Panc1 (cell line): ENCODE measurements around the gene TUBB4B. TPM values are rescaled to one million over a fixed set of nuclear protein-coding genes. Genes with fewer than 3 reads are reported as not detected.

Experiments
- ATAC-seq: fragments of 200-7000 bp; cut with Tn5 transposase; 2 replicates; pipeline ENCODE4 v1.9.1; 2020; ENCODE audit warnings: mild to moderate bottlenecking, moderate library complexity
- BruUV-seq: library from RNA; stranded (reverse); fragments of 400-500 nt; replicated peaks from 2 replicates; lab custom pipeline; 2021; lab: Mats Ljungman, UMichigan
- CTCF ChIA-PET: fragments of 300-600 bp; sonication (Branson Sonifier 250); formaldehyde crosslinking; loops from one replicate; lab custom pipeline; 2022; ENCODE audit warnings: antibody characterized with exemption; lab: Charles Lee
- POLR2A ChIA-PET: fragments of 300-600 bp; sonication (Branson Sonifier 250); formaldehyde crosslinking; loops from one replicate; lab custom pipeline; 2022; ENCODE audit warnings: antibody characterized with exemption; lab: Charles Lee
- DNase-seq: peaks from one replicate; pipeline ENCODE4 v3.0.0-alpha.2; 2010; ENCODE audit warnings: low read depth, low spot score
- H3K27ac ChIP-seq: 2 replicates; pipeline ENCODE4 v1.5.1; 2011; ENCODE audit warnings: mild to moderate bottlenecking, low read length, inconsistent platforms
- H3K27me3 ChIP-seq: fragments of 200-500 bp; sonication (Bioruptor generic); 2 replicates; pipeline ENCODE4 v1.6.0; 2014; ENCODE audit warnings: low read length, inconsistent platforms; ENCODE audit not compliant: control insufficient read depth, insufficient read depth
- H3K36me3 ChIP-seq: fragments of 200-500 bp; sonication (Bioruptor generic); 2 replicates; pipeline ENCODE4 v1.5.1; 2014; ENCODE audit warnings: inconsistent platforms, mild to moderate bottlenecking, low read length, moderate library complexity; ENCODE audit not compliant: control insufficient read depth, insufficient read depth
- H3K4me1 ChIP-seq: 2 replicates; pipeline ENCODE4 v1.5.1; 2011; ENCODE audit warnings: inconsistent platforms, mild to moderate bottlenecking, low read length, moderate library complexity; ENCODE audit not compliant: control insufficient read depth, insufficient read depth
- H3K4me3 ChIP-seq, 2 experiments: 2 replicates each; pipeline ENCODE4 v1.5.1; 2011 to 2012; ENCODE audit warnings: low read depth in 2 of 2, low read length in 2 of 2, mild to moderate bottlenecking in 2 of 2, inconsistent platforms in 1 of 2, moderate library complexity in 1 of 2
- H3K9me3 ChIP-seq: fragments of 200-500 bp; sonication (Bioruptor generic); 2 replicates; pipeline ENCODE4 v1.5.1; 2014; ENCODE audit warnings: low read depth, mild to moderate bottlenecking, inconsistent platforms, low read length, moderate library complexity; ENCODE audit not compliant: control insufficient read depth, insufficient read depth
- POLR2AphosphoS5 ChIP-seq: IDR thresholded peaks from 2 replicates; pipeline ENCODE4 v1.6.1; 2012; ENCODE audit warnings: mild to moderate bottlenecking, low read depth, low read length, moderate library complexity
- SIN3A ChIP-seq: IDR thresholded peaks from 2 replicates; pipeline ENCODE4 v1.6.1; 2012; ENCODE audit warnings: low read depth, mild to moderate bottlenecking, low read length, moderate library complexity, borderline replicate concordance; ENCODE audit not compliant: insufficient read depth
- TCF7L2 ChIP-seq: IDR thresholded peaks from 2 replicates; pipeline ENCODE4 v1.6.1; 2011; ENCODE audit warnings: mild to moderate bottlenecking, low read depth, low read length, inconsistent platforms
- in situ Hi-C: cut with HindIII; loops from 2 replicates; pipeline ENCODE4 v1.10.0; 2016; ENCODE audit warnings: low sequenced_read_pairs, low pct_unique_long_range_greater_than_20kb
- intact Hi-C: fragments of 100-400 bp; cut with micrococcal nuclease; formaldehyde crosslinking; loops from one replicate; pipeline ENCODE4 v1.10.0; 2022; ENCODE audit not compliant: unreplicated experiment
- total RNA-seq: library from RNA; stranded (reverse); gene quantifications from one replicate; pipeline ENCODE4 v1.2.1, GENCODE V29; 2021; ENCODE audit not compliant: unreplicated experiment
- TF ChIP-seq, protein P1 (sequence below), 2 experiments: IDR thresholded peaks; 2 replicates each; pipeline ENCODE4 v1.6.1; 2011 to 2012; ENCODE audit warnings: low read depth in 2 of 2, control low read depth in 1 of 2, low read length in 1 of 2, mild to moderate bottlenecking in 1 of 2, moderate library complexity in 1 of 2; ENCODE audit not compliant: insufficient read depth in 1 of 2
- TF ChIP-seq, protein P2 (sequence below): fragments of 450-650 bp; IDR thresholded peaks from 2 replicates; pipeline ENCODE4 v1.5.1; 2017; ENCODE audit warnings: mild to moderate bottlenecking

Gene TUBB4B
- total RNA-seq, 1 experiment from 2014 or later: 265 TPM

DNA sequence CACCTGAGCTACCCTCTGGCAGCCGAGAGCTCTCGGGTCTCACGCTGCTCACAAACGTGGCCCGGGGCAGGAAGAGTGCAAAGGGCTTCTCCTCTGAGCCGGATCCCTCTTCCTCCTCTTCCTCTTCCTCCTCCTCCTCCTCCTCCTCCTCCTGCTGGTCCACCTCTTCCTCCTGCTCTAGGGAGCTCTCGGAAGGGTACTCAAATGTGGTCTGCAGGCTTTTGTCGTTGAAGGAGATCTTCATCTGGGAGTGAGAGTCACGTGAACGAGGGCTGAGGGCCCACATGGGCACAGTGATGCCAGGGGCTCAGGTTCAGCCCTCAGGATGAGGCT lies 48.7 kb upstream of the TUBB4B start:
- ChIA-PET POLR2A (interaction anchor here (0.6 kb wide), 1 partner anchor 38 kb away, joined by 6 read pairs; no protein-coding TSS in a partner anchor), CTCF (no interaction called here)
- no peak overlapping the region for H3K4me3 ChIP-seq
- no peak overlapping the region for H3K27ac ChIP-seq
- no peaks in the 10 kb centered on the region for H3K9me3 ChIP-seq
- no peaks in the 10 kb centered on the region; the same call in 1 of the 2 replicates for H3K36me3 ChIP-seq
- no peak for DNase-seq
- intact Hi-C loops: no loop called here
- no peaks in the 10 kb centered on the region for H3K27me3 ChIP-seq
- TF ChIP-seq, protein P1, sequence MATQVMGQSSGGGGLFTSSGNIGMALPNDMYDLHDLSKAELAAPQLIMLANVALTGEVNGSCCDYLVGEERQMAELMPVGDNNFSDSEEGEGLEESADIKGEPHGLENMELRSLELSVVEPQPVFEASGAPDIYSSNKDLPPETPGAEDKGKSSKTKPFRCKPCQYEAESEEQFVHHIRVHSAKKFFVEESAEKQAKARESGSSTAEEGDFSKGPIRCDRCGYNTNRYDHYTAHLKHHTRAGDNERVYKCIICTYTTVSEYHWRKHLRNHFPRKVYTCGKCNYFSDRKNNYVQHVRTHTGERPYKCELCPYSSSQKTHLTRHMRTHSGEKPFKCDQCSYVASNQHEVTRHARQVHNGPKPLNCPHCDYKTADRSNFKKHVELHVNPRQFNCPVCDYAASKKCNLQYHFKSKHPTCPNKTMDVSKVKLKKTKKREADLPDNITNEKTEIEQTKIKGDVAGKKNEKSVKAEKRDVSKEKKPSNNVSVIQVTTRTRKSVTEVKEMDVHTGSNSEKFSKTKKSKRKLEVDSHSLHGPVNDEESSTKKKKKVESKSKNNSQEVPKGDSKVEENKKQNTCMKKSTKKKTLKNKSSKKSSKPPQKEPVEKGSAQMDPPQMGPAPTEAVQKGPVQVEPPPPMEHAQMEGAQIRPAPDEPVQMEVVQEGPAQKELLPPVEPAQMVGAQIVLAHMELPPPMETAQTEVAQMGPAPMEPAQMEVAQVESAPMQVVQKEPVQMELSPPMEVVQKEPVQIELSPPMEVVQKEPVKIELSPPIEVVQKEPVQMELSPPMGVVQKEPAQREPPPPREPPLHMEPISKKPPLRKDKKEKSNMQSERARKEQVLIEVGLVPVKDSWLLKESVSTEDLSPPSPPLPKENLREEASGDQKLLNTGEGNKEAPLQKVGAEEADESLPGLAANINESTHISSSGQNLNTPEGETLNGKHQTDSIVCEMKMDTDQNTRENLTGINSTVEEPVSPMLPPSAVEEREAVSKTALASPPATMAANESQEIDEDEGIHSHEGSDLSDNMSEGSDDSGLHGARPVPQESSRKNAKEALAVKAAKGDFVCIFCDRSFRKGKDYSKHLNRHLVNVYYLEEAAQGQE (IDR thresholded peaks at IDR 0.05; ENCODE audit: insufficient read depth in 1 of 2, low read depth in 2 of 2, low read length in 1 of 2): no peak
- TF ChIP-seq, protein P2, sequence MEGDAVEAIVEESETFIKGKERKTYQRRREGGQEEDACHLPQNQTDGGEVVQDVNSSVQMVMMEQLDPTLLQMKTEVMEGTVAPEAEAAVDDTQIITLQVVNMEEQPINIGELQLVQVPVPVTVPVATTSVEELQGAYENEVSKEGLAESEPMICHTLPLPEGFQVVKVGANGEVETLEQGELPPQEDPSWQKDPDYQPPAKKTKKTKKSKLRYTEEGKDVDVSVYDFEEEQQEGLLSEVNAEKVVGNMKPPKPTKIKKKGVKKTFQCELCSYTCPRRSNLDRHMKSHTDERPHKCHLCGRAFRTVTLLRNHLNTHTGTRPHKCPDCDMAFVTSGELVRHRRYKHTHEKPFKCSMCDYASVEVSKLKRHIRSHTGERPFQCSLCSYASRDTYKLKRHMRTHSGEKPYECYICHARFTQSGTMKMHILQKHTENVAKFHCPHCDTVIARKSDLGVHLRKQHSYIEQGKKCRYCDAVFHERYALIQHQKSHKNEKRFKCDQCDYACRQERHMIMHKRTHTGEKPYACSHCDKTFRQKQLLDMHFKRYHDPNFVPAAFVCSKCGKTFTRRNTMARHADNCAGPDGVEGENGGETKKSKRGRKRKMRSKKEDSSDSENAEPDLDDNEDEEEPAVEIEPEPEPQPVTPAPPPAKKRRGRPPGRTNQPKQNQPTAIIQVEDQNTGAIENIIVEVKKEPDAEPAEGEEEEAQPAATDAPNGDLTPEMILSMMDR: no peak
- no peak for TF ChIP-seq TCF7L2
- no peak for TF ChIP-seq SIN3A
- no peak for TF ChIP-seq POLR2AphosphoS5
- BruUV-seq: no TSS peak
- no peak for ATAC-seq
- in situ Hi-C loops: no loop called here
- peaks cover 36% of the 10 kb centered on the region for H3K4me1 ChIP-seq

DNA sequence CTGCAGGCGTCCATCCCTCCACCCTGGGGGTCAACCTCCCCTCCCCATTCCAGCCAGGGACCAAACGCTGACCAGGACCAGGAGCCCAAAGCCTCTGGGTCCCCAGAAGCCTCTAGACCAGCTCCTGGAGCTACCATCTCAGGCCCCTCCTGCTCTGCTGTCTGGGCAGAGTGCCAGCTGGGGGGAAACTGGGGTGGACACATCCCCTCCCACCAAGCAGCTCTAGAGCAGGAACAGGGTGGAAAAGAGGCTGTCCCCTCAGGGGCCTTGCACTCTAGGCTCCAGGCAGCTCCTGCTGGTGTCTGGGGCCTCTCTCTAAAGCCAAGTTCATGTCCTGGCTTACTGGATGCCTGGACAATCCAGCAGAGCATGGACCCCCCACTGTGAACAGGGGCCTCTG lies 48.2 kb upstream of the TUBB4B start:
- in situ Hi-C loops: no loop called here
- no peak overlapping the region for H3K4me3 ChIP-seq
- peaks cover 39% of the 10 kb centered on the region for H3K4me1 ChIP-seq

More for the DNA sequence above, 48.2 kb upstream of the TUBB4B start:
- Histone ChIP-seq H3K9me3 (no peaks in the 10 kb centered on the region), H3K27me3 (no peaks in the 10 kb centered on the region), H3K36me3 (no peaks in the 10 kb centered on the region; the same call in 1 of the 2 replicates), H3K27ac (no peak overlapping the region)
- no TSS peak for BruUV-seq
- TF ChIP-seq TCF7L2: no peak
- TF ChIP-seq, protein P1 (IDR thresholded peaks at IDR 0.05; ENCODE audit: insufficient read depth in 1 of 2, low read depth in 2 of 2, low read length in 1 of 2): no peak
- no peak for TF ChIP-seq POLR2AphosphoS5
- TF ChIP-seq, protein P2: no peak
- TF ChIP-seq SIN3A: no peak
- ChIA-PET CTCF (no interaction called here), POLR2A (no interaction called here)
- ATAC-seq (no peak), DNase-seq (no peak)
- intact Hi-C loops: no loop called here
